CD14-positive monocyte (primary cell): ENCODE measurements around the gene TMEM132D. TPM values are rescaled to one million over a fixed set of nuclear protein-coding genes. Genes with fewer than 3 reads are reported as not detected.

Experiments
- DNase-seq, 3 donors: peaks; one replicate each; pipeline ENCODE4 v3.0.0-alpha.2; 2011 to 2022
- H2AFZ ChIP-seq: 2 replicates; pipeline ENCODE4 v1.6.0; 2012; ENCODE audit warnings: mild to moderate bottlenecking, low read depth, low read length, inconsistent platforms; ENCODE audit not compliant: insufficient read depth, poor library complexity, severe bottlenecking
- H3K27ac ChIP-seq, 2 donors: 1 replicate in 1 of 2; 2 replicates in 1 of 2; pipeline ENCODE4 v1.5.1; 2012 to 2013; ENCODE audit warnings: low read length in 2 of 2, control low read depth in 1 of 2, inconsistent platforms in 1 of 2, low read depth in 1 of 2, mild to moderate bottlenecking in 1 of 2
- H3K27me3 ChIP-seq, 2 donors: one replicate each; pipeline versions ENCODE4 v1.6.0 to v1.6.1; 2011 to 2013; ENCODE audit warnings: low read length in 2 of 2; ENCODE audit not compliant: control insufficient read depth in 2 of 2, insufficient read depth in 2 of 2
- H3K36me3 ChIP-seq, 2 donors: replicated peaks in 1 of 2; 1 replicate in 1 of 2; 2 replicates in 1 of 2; pipeline versions ENCODE4 v1.5.1 to v1.6.1; 2012 to 2013; ENCODE audit warnings: low read length in 2 of 2, control low read depth in 1 of 2, inconsistent platforms in 1 of 2, mild to moderate bottlenecking in 1 of 2; ENCODE audit not compliant: insufficient read depth in 2 of 2, control insufficient read depth in 1 of 2
- H3K4me1 ChIP-seq, 2 donors: 1 replicate in 1 of 2; 2 replicates in 1 of 2; pipeline versions ENCODE4 v1.5.1 to v1.6.1; 2012 to 2013; ENCODE audit warnings: low read length in 2 of 2, control low read depth in 1 of 2, inconsistent platforms in 1 of 2, mild to moderate bottlenecking in 1 of 2, moderate library complexity in 1 of 2; ENCODE audit not compliant: insufficient read depth in 2 of 2, control insufficient read depth in 1 of 2
- H3K4me2 ChIP-seq: replicated peaks from 2 replicates; pipeline ENCODE3; 2012; ENCODE audit warnings: low read length, moderate library complexity, mild to moderate bottlenecking; ENCODE audit not compliant: poor library complexity, severe bottlenecking; ENCODE audit errors: extremely low read depth
- H3K4me3 ChIP-seq, 3 experiments: fragments of 200-600 bp in 1 of 3; sonication (generic) in 1 of 3; replicated peaks in 1 of 3; 1 replicate in 2 of 3; 2 replicates in 1 of 3; pipeline ENCODE4 v1.5.1; 2011 to 2013; ENCODE audit warnings: low read length in 3 of 3, mild to moderate bottlenecking in 3 of 3, control low read depth in 2 of 3, low read depth in 2 of 3, inconsistent platforms in 1 of 3, moderate library complexity in 1 of 3
- H3K79me2 ChIP-seq: 2 replicates; pipeline ENCODE4 v1.6.0; 2012; ENCODE audit warnings: mild to moderate bottlenecking, control low read depth, inconsistent platforms, low read length, moderate library complexity; ENCODE audit not compliant: insufficient read depth
- H3K9ac ChIP-seq: 2 replicates; pipeline ENCODE4 v1.6.0; 2017; ENCODE audit warnings: low read length, mild to moderate bottlenecking; ENCODE audit not compliant: insufficient read depth, poor library complexity, severe bottlenecking
- H3K9me3 ChIP-seq, 2 donors: replicated peaks in 1 of 2; 1 replicate in 1 of 2; 2 replicates in 1 of 2; pipeline versions ENCODE4 v1.5.1 to v1.6.1; 2012 to 2013; ENCODE audit warnings: low read length in 2 of 2, control low read depth in 1 of 2; ENCODE audit not compliant: control insufficient read depth in 1 of 2, insufficient read depth in 1 of 2
- H4K20me1 ChIP-seq: 2 replicates; pipeline ENCODE4 v1.6.0; 2012; ENCODE audit warnings: mild to moderate bottlenecking, low read length, control low read depth, moderate library complexity; ENCODE audit not compliant: insufficient read depth
- H3K27ac Mint-ChIP-seq, 7 donors: one replicate each; pipeline ENCODE4 v1.8.0; 2020; ENCODE audit warnings: mild to moderate bottlenecking in 7 of 7, mixed read lengths in 7 of 7, moderate library complexity in 6 of 7, inconsistent platforms in 2 of 7
- H3K27me3 Mint-ChIP-seq, 3 donors: one replicate each; pipeline ENCODE4 v1.8.0; 2021 to 2022; ENCODE audit warnings: low read depth in 3 of 3, mild to moderate bottlenecking in 3 of 3, mixed read lengths in 3 of 3, moderate library complexity in 3 of 3, inconsistent platforms in 1 of 3
- H3K36me3 Mint-ChIP-seq, 2 donors: one replicate each; pipeline ENCODE4 v1.8.0; 2020; ENCODE audit warnings: mixed read lengths in 2 of 2, inconsistent platforms in 1 of 2, mild to moderate bottlenecking in 1 of 2
- H3K4me1 Mint-ChIP-seq: one replicate; pipeline ENCODE4 v1.8.0; 2020; ENCODE audit warnings: mild to moderate bottlenecking, mixed read lengths
- H3K4me3 Mint-ChIP-seq, 2 donors: one replicate each; pipeline ENCODE4 v1.8.0; 2020; ENCODE audit warnings: mild to moderate bottlenecking in 2 of 2, mixed read lengths in 2 of 2, moderate library complexity in 1 of 2
- H3K9me3 Mint-ChIP-seq, 7 donors: one replicate each; pipeline ENCODE4 v1.8.0; 2020 to 2022; ENCODE audit warnings: mixed read lengths in 7 of 7, mild to moderate bottlenecking in 6 of 7, moderate library complexity in 6 of 7, inconsistent platforms in 2 of 7
- WGBS: methylation state at CpG from one replicate; pipeline ENCODE4 v1.1.5; 2013; ENCODE audit warnings: missing lambda C conversion rate; ENCODE audit not compliant: insufficient coverage; 5-methylcytosine and 5-hydroxymethylcytosine counted together
- intact Hi-C, 2 donors: fragments of 100-400 bp; cut with micrococcal nuclease; formaldehyde crosslinking; loops; one replicate each; pipeline versions ENCODE4 v1.15.0 to v1.15.1; 2023
- polyA plus RNA-seq, 3 donors: library from polyadenylated mRNA; depleted of rRNA in 1 of 3; unstranded in 2 of 3; stranded (reverse) in 1 of 3; fragments of 300-500 nt in 2 of 3; fragments of >200 nt in 1 of 3; fragmentation: Illumina TruSeq in 2 of 3; gene quantifications; 1 replicate in 2 of 3; 2 replicates in 1 of 3; pipeline ENCODE4 v1.2.3, GENCODE V29; 2012 to 2021
- TF ChIP-seq, protein P1 (sequence below): fragments of 200-600 bp; IDR thresholded peaks from one replicate; pipeline ENCODE4 v1.8.0; 2022; ENCODE audit warnings: antibody characterized with exemption, mild to moderate bottlenecking

Gene TMEM132D
- polyA plus RNA-seq, 3 donors: 0.04 TPM; not detected in 2

DNA sequence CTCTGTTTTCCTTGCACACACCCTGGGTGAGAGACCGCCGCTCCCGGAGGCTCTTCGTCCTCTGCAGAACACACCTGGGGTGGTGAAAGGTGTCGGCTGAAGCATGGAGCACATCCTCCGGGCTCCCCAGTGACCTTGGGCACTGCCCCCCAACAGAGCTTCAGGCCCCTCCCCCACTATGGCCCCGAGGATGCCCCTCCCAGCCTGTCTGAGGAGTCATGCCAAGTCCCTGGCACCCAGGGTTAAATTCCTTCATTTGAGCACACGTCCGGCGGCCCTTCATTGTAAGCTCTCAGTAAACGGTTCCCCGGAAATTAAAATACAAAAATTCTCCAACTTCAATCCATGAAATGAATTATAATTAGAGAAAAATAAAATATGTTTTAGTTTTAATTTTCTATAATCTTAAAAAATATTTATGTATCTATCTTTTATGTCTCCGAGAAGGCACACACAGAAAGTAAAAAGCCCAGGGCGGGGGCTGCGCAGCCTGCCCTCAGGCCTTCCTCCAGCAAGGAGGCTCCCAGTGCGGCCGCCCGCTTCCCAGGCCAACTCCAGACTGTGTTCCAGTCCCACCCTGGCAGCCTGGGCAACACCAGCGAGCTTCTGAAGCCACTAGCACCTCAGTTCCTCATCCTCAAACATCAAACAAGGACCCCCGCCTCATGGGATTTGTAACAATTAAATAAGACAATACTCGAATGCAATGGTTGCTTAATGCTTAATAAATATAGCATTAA is 63.5 kb downstream of the TMEM132D start:
- no peaks in the 10 kb centered on the region for H3K79me2 ChIP-seq
- Mint-ChIP-seq H3K27me3 (no peaks in the 10 kb centered on the region), H3K36me3 (no peaks in the 10 kb centered on the region), H3K4me1 (no peaks in the 10 kb centered on the region), H3K27ac (no peak overlapping the region), H3K9me3 (no peaks in the 10 kb centered on the region), H3K4me3 (no peak overlapping the region)
- H3K9ac ChIP-seq: no peak overlapping the region
- no peaks in the 10 kb centered on the region for H4K20me1 ChIP-seq
- H3K36me3 ChIP-seq: no peaks in the 10 kb centered on the region
- no peaks in the 10 kb centered on the region for H3K9me3 ChIP-seq
- no peak for DNase-seq
- WGBS: 73% methylated on average over 9 of the region's 21 CpGs
- no peaks in the 10 kb centered on the region for H3K27me3 ChIP-seq
- no peaks in the 10 kb centered on the region for H3K4me1 ChIP-seq
- no peak overlapping the region for H2AFZ ChIP-seq
- H3K27ac ChIP-seq: no peak overlapping the region
- H3K4me2 ChIP-seq: no peak overlapping the region
- TF ChIP-seq, protein P1, sequence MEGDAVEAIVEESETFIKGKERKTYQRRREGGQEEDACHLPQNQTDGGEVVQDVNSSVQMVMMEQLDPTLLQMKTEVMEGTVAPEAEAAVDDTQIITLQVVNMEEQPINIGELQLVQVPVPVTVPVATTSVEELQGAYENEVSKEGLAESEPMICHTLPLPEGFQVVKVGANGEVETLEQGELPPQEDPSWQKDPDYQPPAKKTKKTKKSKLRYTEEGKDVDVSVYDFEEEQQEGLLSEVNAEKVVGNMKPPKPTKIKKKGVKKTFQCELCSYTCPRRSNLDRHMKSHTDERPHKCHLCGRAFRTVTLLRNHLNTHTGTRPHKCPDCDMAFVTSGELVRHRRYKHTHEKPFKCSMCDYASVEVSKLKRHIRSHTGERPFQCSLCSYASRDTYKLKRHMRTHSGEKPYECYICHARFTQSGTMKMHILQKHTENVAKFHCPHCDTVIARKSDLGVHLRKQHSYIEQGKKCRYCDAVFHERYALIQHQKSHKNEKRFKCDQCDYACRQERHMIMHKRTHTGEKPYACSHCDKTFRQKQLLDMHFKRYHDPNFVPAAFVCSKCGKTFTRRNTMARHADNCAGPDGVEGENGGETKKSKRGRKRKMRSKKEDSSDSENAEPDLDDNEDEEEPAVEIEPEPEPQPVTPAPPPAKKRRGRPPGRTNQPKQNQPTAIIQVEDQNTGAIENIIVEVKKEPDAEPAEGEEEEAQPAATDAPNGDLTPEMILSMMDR: no peak
- intact Hi-C loops: no loop called here
- H3K4me3 ChIP-seq: no peak overlapping the region

DNA sequence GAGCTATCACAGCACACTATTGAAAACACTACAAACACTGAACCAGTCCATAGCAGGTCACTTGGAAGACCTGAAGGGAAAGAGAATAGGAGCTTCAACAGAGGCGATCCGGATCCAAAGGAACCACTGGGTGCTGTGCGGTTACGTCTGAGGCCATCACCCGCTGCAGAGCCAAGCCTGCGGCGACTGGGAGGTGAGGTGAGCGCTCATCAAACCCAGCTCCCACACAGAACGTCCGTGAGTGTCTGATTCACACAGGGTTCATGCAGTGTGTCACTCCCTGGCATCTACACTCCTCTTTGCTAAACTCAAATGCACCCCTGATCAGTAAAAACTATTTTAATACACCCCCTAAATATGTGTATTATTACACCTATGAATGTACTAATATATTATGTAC is 64.1 kb downstream of the TMEM132D start:
- Histone ChIP-seq H3K36me3 (no peaks in the 10 kb centered on the region), H3K27me3 (no peaks in the 10 kb centered on the region), H3K4me3 (no peak overlapping the region), H3K4me1 (no peaks in the 10 kb centered on the region), H3K4me2 (no peak overlapping the region), H4K20me1 (no peaks in the 10 kb centered on the region), H3K9me3 (no peaks in the 10 kb centered on the region), H3K79me2 (no peaks in the 10 kb centered on the region), H3K27ac (no peak overlapping the region), H2AFZ (no peak overlapping the region), H3K9ac (no peak overlapping the region)
- Mint-ChIP-seq H3K36me3 (no peaks in the 10 kb centered on the region), H3K27me3 (no peaks in the 10 kb centered on the region), H3K4me1 (no peaks in the 10 kb centered on the region), H3K27ac (no peak overlapping the region), H3K4me3 (no peak overlapping the region), H3K9me3 (no peaks in the 10 kb centered on the region)
- TF ChIP-seq, protein P1: no peak
- 100% methylated on average over 4 of the region's 10 CpGs for WGBS
- no peak for DNase-seq
- intact Hi-C loops: no loop called here
